ENCODE results near the gene NDUFB4.

Gene NDUFB4

DNA sequence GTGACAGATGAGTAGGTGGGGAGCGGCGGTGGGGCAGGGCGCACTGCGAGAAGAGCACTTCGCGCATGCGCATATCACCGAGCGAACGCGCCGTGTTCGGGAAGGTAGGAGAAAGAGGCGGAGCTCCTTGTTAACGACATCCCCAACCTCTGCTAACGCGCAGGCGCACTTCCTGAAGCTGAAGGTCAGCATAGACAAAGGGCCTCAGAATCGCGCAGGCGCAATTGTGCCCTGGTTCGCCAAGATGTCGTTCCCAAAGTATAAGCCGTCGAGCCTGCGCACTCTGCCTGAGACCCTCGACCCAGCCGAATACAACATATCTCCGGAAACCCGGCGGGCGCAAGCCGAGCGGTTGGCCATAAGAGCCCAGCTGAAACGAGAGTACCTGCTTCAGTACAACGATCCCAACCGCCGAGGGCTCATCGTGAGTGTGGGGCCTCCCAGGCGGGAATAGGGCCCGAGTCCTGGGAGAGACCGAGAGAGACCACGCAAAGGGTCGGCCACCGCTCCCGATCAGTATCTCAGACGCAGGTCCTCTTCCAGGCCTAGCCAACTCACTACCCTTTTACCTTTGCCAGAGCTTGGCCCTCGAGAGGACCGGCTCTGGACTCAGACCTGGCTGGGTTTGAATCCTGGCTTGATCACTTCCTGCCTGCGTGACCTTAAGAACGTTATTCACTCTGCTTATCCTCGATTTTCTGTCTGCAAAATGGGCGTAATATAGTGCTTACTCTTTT, at the start of gene NDUFB4:
Gene NDUFB4, plus strand, starts transcription at position 221 of the 737 bp plus-strand sequence. Its CDS starts 24 bp downstream, at position 245.
- peak; percentile 97 for DNase-seq
- Mint-ChIP-seq H3K27me3 (peaks cover 6% of the 10 kb centered on the region), H3K36me3 (peaks cover 13% of the 10 kb centered on the region), H3K4me3 (peak within 1 kb of the TSS; percentile 94), H3K9me3 (no peaks in the 10 kb centered on the region), H3K4me1 (peaks cover 9% of the 10 kb centered on the region), H3K27ac (peak within 1 kb of the TSS; percentile 96)
- CTCF ChIA-PET: interaction anchor here (2.4 to 2.9 kb wide), 3 partner anchors 28 to 38 kb away, joined by 9 to 15 read pairs (median 13); no protein-coding TSS in a partner anchor

DNA sequence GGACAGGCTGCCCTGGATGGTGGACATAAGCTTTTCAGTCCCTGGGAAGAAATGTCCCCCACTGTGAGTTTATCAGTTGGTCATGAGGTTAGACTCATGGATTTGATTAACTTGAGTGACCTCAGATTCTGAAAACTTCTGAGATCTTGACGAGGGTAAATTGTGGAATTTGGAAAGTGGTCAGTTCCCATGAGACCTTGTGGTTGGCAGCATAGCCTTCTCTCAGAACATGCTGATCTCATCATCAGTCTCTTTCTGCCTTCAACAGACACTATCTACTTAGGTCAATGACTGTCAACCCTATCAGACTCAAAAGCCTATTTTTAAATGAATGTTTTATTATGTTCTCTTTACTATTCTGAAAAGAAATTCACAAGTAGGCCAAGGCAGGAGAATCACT, 45.6 kb upstream of the NDUFB4 start:
- Mint-ChIP-seq H3K36me3 (no peaks in the 10 kb centered on the region), H3K27me3 (no peaks in the 10 kb centered on the region), H3K27ac (no peak overlapping the region), H3K4me1 (no peaks in the 10 kb centered on the region), H3K4me3 (no peak overlapping the region), H3K9me3 (no peaks in the 10 kb centered on the region)
- CTCF ChIA-PET: no interaction called here
- DNase-seq: no peak

DNA sequence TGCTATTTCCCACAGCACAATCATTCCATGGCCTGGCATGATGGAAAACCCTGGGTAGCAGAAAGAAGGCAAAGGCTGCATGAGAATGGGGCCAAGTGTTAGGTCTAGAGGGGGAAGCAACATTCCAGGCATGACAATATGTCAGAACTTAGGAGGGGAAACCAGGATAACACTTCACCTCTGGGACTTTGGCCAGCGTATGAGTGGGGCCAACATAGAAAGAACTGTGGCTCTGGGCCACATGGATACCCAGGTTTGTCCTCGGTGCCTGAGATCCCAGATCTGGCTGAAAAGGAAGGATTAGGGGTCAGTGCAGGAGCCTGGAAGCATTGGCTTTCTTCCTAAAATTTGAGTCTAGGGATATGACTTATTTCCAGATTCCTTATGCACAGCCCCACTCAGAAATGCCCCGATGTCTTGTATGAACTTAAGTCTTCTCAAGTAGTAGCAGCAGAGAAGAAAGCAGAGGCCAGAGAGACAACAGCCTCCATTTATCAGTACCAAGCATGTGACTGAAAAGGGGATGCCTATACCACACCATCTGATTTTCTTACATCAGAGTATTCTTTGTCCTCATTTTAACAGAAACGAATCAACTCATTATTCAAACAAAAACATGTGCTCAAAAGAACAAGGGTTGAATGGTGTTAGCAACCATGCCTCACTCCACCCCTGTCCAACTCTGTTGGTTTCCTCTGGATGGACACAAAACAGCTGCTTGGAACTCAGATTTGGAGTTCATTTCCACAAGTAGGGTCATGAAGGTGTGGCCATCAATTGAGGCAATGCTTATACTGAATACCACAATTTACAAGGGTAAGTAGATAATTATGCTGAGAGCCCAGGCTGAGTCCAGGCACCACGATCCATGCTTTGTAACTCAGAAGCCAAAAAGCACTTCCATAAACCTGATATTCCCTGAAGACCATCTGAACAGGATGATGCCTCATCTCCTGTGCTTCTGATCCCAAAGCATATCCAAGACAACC, 43.7 kb upstream of the NDUFB4 start:
- Mint-ChIP-seq H3K4me3 (no peak overlapping the region), H3K9me3 (no peaks in the 10 kb centered on the region), H3K27ac (no peak overlapping the region), H3K4me1 (no peaks in the 10 kb centered on the region), H3K27me3 (no peaks in the 10 kb centered on the region), H3K36me3 (no peaks in the 10 kb centered on the region)
- no peak for DNase-seq
- CTCF ChIA-PET: interaction anchor here (0.8 kb wide), 1 partner anchor 134 kb away, joined by 3 read pairs; no protein-coding TSS in a partner anchor

DNA sequence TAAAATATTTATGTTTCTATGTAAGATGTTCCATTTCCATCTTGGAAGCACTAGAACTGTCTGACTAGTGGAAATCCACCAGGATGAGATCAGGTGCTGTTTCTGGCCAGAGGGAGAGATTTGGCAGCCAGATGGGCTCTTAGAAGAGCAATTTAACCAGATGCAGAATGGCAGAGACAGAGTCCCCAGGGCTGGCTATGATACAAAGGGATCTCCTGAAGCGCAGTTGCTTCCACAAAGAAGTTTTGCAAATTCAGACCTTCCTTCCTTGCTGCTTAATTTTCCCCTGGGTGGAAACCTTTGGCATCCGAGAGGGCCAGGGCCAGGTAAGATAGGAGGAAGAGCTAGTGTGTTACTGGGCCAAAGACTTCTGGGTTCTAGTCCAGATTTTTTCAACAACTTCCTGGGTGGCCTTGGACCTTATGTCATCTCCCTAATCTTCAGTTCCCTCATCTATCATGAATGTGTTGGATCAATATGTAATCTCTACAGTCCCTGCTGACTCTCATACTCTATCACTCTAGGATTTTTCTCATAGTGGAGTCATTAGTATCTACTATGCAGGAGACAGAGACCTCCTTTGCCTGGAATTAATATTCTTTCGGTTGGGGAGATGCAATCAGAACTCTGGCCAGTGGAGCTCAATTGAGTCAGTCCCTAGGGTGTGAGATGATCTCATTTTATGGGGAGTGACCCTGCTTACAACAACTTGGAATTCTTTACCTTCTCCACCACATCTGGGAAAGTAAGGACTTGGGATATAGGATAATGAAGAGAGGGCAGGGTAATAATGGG, 41.1 kb upstream of the NDUFB4 start:
- Mint-ChIP-seq H3K9me3 (no peaks in the 10 kb centered on the region), H3K27me3 (peaks cover 12% of the 10 kb centered on the region), H3K4me3 (no peak overlapping the region), H3K4me1 (peaks cover 16% of the 10 kb centered on the region), H3K27ac (no peak overlapping the region), H3K36me3 (no peaks in the 10 kb centered on the region)
- CTCF ChIA-PET: interaction anchor here (7.1 kb wide), 1 partner anchor 135 kb away, joined by 108 read pairs; no protein-coding TSS in a partner anchor
- no peak for DNase-seq

DNA sequence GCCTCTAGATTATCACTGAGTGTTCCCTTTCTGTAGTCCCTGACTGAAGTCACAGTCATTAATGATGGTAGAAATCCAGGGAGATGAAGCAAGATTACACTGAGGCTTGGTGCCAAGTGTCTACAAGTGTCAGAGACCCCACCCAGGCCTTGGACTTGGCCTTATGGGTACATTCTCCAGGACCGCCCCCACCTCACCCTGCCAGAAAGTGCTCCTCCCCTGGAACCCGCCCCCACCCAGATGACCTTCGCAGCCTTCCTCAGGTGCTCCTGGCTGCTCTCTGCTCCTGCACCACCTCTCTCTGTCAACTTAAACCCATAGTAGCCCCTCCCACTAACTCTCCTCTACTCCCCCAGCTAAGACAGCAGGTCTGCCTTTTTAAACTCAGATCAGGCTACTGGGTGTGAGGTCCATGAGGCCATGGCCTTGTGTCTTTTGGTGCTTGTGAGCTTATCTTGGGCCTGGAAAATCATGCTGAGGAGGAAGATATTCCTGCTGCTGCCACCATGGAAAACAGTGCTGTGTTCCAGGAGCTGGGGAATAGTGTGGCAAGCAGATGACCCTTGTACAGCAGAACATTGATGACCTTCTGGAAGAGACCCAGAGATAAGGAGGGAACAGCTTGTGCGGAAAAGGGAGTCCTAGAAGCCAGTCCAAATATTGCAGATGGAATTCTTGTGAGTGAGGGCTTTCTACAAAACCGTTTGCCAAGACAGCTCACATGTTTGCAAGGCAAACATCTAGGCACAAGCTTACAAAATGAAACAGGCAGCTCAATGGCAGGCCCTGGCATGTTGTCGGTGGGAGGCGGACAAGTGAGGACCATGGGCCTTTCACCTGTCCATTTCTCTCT, 40.3 kb upstream of the NDUFB4 start:
- DNase-seq: no peak
- CTCF ChIA-PET: interaction anchor here (0.8 to 7.1 kb wide), 2 partner anchors 136 to 140 kb away, joined by 3 to 108 read pairs; no protein-coding TSS in a partner anchor
- H3K4me3 Mint-ChIP-seq: no peak overlapping the region
- H3K36me3 Mint-ChIP-seq: no peaks in the 10 kb centered on the region
- no peak overlapping the region for H3K27ac Mint-ChIP-seq
- H3K27me3 Mint-ChIP-seq: peaks cover 12% of the 10 kb centered on the region
- H3K9me3 Mint-ChIP-seq: no peaks in the 10 kb centered on the region
- H3K4me1 Mint-ChIP-seq: peaks cover 17% of the 10 kb centered on the region

DNA sequence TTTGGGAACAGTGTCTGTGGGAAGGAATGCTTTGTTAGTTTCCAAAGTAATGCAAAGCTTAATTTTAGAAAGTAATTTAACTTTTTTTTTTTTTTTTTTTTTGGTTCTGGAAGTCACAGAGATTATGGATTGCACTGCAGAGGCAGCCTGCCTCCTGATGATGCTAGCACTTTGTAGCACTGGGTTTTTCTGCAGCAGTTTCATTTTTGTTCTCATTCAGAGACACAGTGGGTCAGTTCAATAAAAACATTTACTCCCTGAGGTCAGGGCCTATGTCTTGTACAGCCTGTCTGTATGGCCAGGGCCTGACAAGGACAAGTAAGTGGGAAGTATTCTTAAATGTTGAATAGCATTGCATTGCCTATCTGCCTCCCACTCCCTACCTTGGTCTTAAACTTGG, 39.0 kb upstream of the NDUFB4 start:
- no peak overlapping the region for H3K4me3 Mint-ChIP-seq
- CTCF ChIA-PET: interaction anchor here (0.8 to 7.1 kb wide), 2 partner anchors 137 to 141 kb away, joined by 3 to 108 read pairs; no protein-coding TSS in a partner anchor
- DNase-seq: no peak
- peaks cover 17% of the 10 kb centered on the region for H3K4me1 Mint-ChIP-seq
- H3K27ac Mint-ChIP-seq: no peak overlapping the region
- no peaks in the 10 kb centered on the region for H3K9me3 Mint-ChIP-seq
- no peaks in the 10 kb centered on the region for H3K36me3 Mint-ChIP-seq
- peaks cover 12% of the 10 kb centered on the region for H3K27me3 Mint-ChIP-seq

DNA sequence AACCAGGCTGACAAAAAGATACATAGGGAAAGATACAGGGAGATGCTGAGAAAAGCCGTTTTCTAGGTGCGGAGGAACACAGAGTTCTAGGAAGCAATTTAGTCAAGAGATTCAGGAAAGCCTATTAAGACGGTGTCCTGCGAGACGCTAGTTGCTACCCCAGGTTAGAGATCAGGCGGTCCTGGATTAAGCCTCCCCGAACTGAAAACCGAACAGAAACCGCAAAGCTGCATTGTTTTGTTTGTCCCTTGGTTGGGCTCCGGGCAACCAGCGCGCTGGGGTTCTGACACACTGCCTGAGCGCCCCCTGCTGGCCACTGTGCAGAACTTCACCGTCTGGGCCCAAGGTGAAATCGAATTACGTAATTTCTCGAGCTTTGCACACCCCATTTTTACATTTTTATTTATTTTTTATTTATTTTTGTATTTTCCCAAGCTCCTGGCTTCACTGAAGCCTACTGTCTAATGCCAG, 37.3 kb upstream of the NDUFB4 start:
- H3K27me3 Mint-ChIP-seq: peaks cover 12% of the 10 kb centered on the region
- peaks cover 17% of the 10 kb centered on the region for H3K4me1 Mint-ChIP-seq
- DNase-seq: peak; percentile 91
- CTCF ChIA-PET: interaction anchor here (0.6 to 7.1 kb wide), 18 partner anchors 9 to 667 kb away, joined by 3 to 108 read pairs (median 4); partner anchors contain the start of gene NDUFB4
- H3K27ac Mint-ChIP-seq: no peak overlapping the region
- H3K9me3 Mint-ChIP-seq: no peaks in the 10 kb centered on the region
- no peaks in the 10 kb centered on the region for H3K36me3 Mint-ChIP-seq
- H3K4me3 Mint-ChIP-seq: peak overlapping the region; percentile 65

DNA sequence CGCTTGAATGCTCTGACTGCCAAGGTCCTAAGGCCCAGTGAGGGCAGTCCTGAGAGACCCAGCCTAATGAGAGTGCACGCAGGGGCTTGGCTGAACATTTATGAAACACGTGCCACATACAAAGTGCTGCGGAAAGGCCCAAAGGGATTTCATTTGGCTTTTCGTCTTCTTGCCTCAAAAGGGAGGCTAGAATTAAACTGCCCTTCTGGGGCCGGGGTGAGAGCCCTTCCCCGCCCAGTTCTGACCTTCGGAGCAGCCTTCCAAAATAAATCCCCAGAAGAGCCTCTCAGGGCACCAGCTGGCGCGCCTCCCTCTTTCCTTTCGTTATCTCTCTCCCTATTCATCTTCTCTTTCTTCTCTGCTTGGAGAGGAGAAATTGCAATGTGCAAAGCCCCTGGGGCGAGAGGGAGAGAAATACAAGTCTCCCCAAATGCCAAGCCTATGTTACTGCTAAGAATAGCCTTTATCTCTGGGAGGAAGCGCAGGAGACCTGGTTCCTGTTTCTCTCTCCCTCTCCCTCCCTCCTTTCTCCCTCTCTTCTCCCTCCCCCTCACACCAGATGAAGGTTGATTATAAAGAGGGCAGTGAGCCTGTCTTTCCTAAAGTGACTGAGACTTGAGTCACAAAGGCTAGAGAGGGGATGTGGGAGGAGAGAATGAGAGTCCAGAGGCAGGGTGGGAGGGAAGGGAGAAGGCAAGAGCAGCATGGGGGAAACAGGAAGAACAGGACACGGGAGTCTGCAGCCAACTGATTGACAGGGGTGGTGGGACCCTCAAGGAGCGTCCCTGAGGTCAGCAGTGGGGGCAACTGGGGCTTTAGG, 36.7 kb upstream of the NDUFB4 start:
- no peak for DNase-seq
- Mint-ChIP-seq H3K4me3 (peak overlapping the region; percentile 44), H3K9me3 (no peaks in the 10 kb centered on the region), H3K4me1 (peaks cover 17% of the 10 kb centered on the region), H3K27me3 (peaks cover 12% of the 10 kb centered on the region), H3K36me3 (no peaks in the 10 kb centered on the region), H3K27ac (no peak overlapping the region)
- CTCF ChIA-PET: interaction anchor here (0.6 to 7.1 kb wide), 16 partner anchors 8 to 667 kb away, joined by 3 to 108 read pairs (median 5); partner anchors contain the start of gene NDUFB4

DNA sequence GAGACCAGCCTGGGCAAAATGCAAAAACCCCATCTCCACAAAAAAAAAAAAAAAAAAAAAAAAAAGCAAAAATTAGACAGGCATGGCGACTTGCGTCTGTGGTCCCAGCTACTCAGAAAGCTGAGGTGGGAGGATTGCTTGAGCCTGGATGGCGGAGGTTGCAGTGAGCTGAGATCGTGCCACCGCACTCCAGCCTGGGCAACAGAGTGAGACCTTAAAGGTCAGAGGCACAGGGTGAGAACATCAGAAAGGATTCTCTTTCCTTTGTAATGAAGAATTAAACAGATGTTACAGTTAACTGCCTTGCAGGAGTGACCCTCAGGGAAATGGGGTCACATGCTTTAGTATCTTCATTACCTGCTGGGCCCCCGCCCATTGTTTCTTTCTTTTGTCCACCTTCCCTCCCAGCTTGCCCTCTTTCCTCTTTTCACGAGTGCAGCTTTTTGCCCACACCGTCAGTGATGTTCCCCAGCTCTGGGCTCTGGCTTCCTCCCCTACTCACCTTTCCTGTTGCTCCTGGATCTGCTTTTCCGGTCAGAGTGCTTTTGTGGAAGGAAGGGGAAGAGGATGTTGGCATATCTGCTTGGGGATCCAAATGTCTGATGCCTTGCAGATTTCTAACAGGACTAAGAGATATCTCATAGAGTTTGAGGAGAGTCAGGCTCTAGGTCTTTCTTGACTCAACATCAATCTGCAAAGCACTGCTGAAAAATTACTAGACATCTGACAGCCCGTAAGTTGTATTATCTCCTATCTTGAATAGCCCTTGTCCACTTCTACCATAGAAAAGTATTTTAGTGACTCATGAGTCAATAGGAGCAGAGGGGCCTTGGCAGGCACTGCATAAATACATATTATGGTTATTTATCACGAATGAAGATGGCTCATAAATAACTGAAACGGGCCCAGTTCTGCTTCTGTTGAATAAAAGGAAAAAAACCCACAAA, 35.6 kb upstream of the NDUFB4 start:
- Mint-ChIP-seq H3K4me3 (no peak overlapping the region), H3K4me1 (peaks cover 17% of the 10 kb centered on the region), H3K27ac (no peak overlapping the region), H3K9me3 (no peaks in the 10 kb centered on the region), H3K27me3 (peaks cover 12% of the 10 kb centered on the region), H3K36me3 (no peaks in the 10 kb centered on the region)
- CTCF ChIA-PET: interaction anchor here (0.7 to 7.1 kb wide), 11 partner anchors 30 to 317 kb away, joined by 3 to 108 read pairs (median 4); partner anchors contain the start of gene NDUFB4
- DNase-seq: no peak

DNA sequence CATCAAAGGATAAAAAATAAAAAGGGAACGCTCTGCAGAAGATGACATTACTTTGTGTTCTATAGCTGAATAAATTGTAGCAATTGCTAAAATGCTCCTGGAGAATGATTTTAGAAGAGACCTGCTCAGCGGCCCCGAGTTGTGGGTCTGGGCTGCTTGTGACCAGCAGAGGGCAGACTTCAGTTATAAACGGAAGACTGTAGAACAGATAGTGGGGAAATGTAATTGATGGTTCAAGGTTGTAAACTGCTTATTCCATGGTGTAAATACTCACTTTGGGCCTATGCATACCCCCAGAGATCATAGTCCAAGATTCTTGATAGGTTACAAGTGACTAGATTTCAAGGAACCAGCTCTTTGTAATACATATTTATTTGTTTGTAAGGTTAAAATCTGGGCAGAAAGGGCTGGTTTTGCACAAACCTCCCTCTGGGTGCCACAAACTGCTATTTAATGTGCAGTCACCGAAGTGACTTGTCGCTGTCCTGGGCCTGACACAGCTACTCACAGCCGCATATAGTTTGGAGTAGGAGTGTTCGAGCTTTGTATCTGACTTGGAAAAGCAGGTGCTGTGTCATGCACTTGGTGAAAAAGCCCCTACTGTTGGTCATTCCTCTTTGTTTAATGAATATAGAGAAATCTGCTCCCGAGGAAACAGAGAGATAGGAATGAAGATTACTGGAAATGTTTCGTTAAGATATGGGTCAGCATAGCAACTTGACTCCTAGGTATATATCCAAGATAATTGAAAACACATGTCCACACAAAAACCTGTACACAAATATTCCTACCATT, 34.7 kb upstream of the NDUFB4 start:
- CTCF ChIA-PET: interaction anchor here (0.7 to 7.1 kb wide), 11 partner anchors 30 to 318 kb away, joined by 3 to 108 read pairs (median 4); partner anchors contain the start of gene NDUFB4
- Mint-ChIP-seq H3K9me3 (no peaks in the 10 kb centered on the region), H3K4me1 (peaks cover 17% of the 10 kb centered on the region), H3K4me3 (no peak overlapping the region), H3K36me3 (no peaks in the 10 kb centered on the region), H3K27ac (no peak overlapping the region), H3K27me3 (peaks cover 16% of the 10 kb centered on the region)
- peak; percentile 79 for DNase-seq
